GM11168 (cell line): ENCODE measurements around the gene KANTR.

ENCODE experiments used
- in situ Hi-C: fragments of 300-500 bp; cut with MboI; formaldehyde crosslinking; loops from one replicate; pipeline ENCODE4 v1.12.0; 2022; ENCODE audit warnings: low sequenced_read_pairs; ENCODE audit not compliant: unreplicated experiment

The KANTR gene

GRCh38 chrX:53080628-53081580 is 13.0 kb upstream of the KANTR start:
- in situ Hi-C loops, result no loop called here

- in situ Hi-C loops, result no loop called here
These were observed 11.8 kb upstream of the KANTR start, which contains the start of gene TSPYL2 for GRCh38 chrX:53081925-53082772. TSS of gene TSPYL2 (plus strand) at chrX:53082367. CDS start at chrX:53082499, 132 bp downstream.

GRCh38 chrX:53082773-53083616 is 10.9 kb upstream of the KANTR start:
- in situ Hi-C loops, result no loop called here

GRCh38 chrX:53084043-53084570 is 9.8 kb upstream of the KANTR start:
- in situ Hi-C loops, result no loop called here

- in situ Hi-C loops, result no loop called here
These were observed 9.1 kb upstream of the KANTR start for GRCh38 chrX:53084863-53085262.

- in situ Hi-C loops, result no loop called here
These were observed 8.2 kb upstream of the KANTR start for GRCh38 chrX:53085661-53086229.

- in situ Hi-C loops, result no loop called here
These were observed 7.5 kb upstream of the KANTR start for GRCh38 chrX:53086464-53086863.

- in situ Hi-C loops, result no loop called here
These were observed 6.5 kb upstream of the KANTR start for GRCh38 chrX:53087388-53087831.

- in situ Hi-C loops, result no loop called here
These were observed 5.6 kb upstream of the KANTR start for GRCh38 chrX:53088136-53088974.

- in situ Hi-C loops, result no loop called here
These were observed 4.6 kb upstream of the KANTR start for GRCh38 chrX:53089224-53089842.

GRCh38 chrX:53089925-53090324 is 4.0 kb upstream of the KANTR start:
- in situ Hi-C loops, result no loop called here

GRCh38 chrX:53091354-53091753 is 2.6 kb upstream of the KANTR start:
- in situ Hi-C loops, result no loop called here

- in situ Hi-C loops, result no loop called here
These were observed 726 bp upstream of the KANTR start for GRCh38 chrX:53093177-53093655.

GRCh38 chrX:53094582-53094905 is 602 bp downstream of the KANTR start:
- in situ Hi-C loops, result no loop called here

GRCh38 chrX:53095796-53096195 is 1.9 kb downstream of the KANTR start:
- in situ Hi-C loops, result no loop called here

GRCh38 chrX:53114864-53115549 is 21.1 kb downstream of the KANTR start:
- in situ Hi-C loops, result no loop called here

GRCh38 chrX:53115550-53115874 is 21.6 kb downstream of the KANTR start:
- in situ Hi-C loops, result no loop called here

GRCh38 chrX:53116101-53116500 is 22.2 kb downstream of the KANTR start:
- in situ Hi-C loops, result no loop called here
